ENCODE results near the gene SGK1.
A peak's percentile ranks its signal among the peaks of the same experiment; 100 is the strongest.

SGK1 gene

DNA sequence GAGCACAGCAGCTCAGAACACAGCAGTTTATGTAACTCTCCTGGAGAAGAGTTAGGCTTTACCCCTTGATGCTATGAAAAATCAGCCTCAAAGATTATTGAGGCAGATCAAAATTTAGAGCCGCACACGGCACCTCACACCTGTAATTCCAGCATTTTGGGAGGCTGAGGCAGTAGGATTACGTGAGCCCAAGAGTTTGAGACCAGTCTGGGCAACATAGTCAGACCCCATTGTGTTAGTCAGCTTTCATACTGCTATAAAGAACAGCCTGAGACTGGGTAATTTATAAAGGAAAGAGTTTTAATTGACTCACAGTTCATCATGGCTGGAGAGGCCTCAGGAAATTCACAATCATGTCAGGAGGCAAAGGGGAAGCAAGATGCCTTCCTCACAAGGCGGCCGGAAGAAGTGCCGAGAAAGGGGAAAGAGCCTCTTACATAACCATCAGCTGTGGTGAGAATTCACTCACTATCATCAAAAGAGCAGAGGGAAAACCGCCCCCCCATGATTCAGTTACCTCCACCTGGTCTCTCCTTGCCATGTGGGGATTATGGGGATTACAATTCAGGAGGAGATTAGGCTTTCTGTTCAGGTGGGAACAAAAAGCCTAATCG lies 87.7 kb downstream of the SGK1 start:
- Histone ChIP-seq H4K12ac (ENCODE audit: low read depth, low read length) (no peak overlapping the region), H3K4me2 (ENCODE audit: low read length) (no peak overlapping the region), H3K79me2 (ENCODE audit: control insufficient read depth, insufficient read depth, low read length, poor library complexity) (no peaks in the 10 kb centered on the region), H2BK120ac (ENCODE audit: insufficient read depth, low read length, poor library complexity) (no peak overlapping the region), H3K4ac (ENCODE audit: low read depth, low read length) (no peak overlapping the region), H2BK5ac (ENCODE audit: low read depth, low read length, poor library complexity) (no peak overlapping the region), H3K79me1 (ENCODE audit: low read length) (no peaks in the 10 kb centered on the region), H3K14ac (ENCODE audit: low read length) (no peak overlapping the region), H4K91ac (ENCODE audit: low read depth, low read length) (no peak overlapping the region), H3K36me3 (ENCODE audit: control insufficient read depth in 1 of 2, insufficient read depth in 2 of 2, low read length in 2 of 2) (no peaks in the 10 kb centered on the region), H4K8ac (ENCODE audit: low read depth, low read length) (no peak overlapping the region), H3K27me3 (ENCODE audit: insufficient read depth, low read length) (no peaks in the 10 kb centered on the region), H3K9me3 (ENCODE audit: insufficient read depth, low read depth, low read length) (no peaks in the 10 kb centered on the region), H2AK5ac (ENCODE audit: low read length) (no peak overlapping the region), H3K4me3 (ENCODE audit: low read depth, low read length) (no peak overlapping the region), H2AFZ (ENCODE audit: insufficient read depth, low read length, poor library complexity) (no peak overlapping the region), H2BK12ac (ENCODE audit: low read length) (no peak overlapping the region), H3K9ac (ENCODE audit: low read length) (no peak overlapping the region), H3K18ac (ENCODE audit: low read length) (no peak overlapping the region), H3K27ac (ENCODE audit: low read depth, low read length) (no peak overlapping the region), H3K4me1 (ENCODE audit: control insufficient read depth in 1 of 2, insufficient read depth in 2 of 2, low read length in 2 of 2) (no peaks in the 10 kb centered on the region), H3K23ac (ENCODE audit: low read length) (no peak overlapping the region)
- WGBS (ENCODE audit: extremely low coverage, insufficient coverage, insufficient read length), result no CpG with 5 or more reads among the region's 8 CpGs
- DNase-seq, result peak; percentile 9 to 35

DNA sequence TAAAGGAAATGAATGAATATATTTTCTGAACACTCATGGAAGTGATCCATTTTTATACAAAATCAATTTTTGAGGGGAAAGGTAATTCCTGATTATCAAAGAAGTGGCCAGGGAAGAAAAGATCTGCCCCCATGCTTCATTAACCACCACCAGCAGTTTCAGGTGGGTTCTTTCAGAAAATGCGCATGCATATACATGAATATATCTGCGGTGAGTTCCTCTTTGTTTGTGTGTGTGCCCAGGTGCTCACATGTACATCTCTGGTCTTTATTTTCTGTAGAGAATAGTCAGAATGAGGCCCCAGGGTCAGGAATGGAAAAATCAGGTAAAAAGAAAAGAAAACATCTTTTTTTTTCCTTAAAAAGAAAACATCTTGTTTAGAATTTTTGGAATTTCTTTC lies 88.4 kb downstream of the SGK1 start:
- H3K27me3 ChIP-seq (ENCODE audit: insufficient read depth, low read length), result no peaks in the 10 kb centered on the region
- H2BK120ac ChIP-seq (ENCODE audit: insufficient read depth, low read length, poor library complexity), result no peak overlapping the region
- no peak overlapping the region for H3K4ac ChIP-seq (ENCODE audit: low read depth, low read length)
- no peaks in the 10 kb centered on the region for H3K4me1 ChIP-seq (ENCODE audit: control insufficient read depth in 1 of 2, insufficient read depth in 2 of 2, low read length in 2 of 2)
- H3K9ac ChIP-seq (ENCODE audit: low read length), result no peak overlapping the region
- no peak overlapping the region for H4K91ac ChIP-seq (ENCODE audit: low read depth, low read length)
- H3K79me1 ChIP-seq (ENCODE audit: low read length), result no peaks in the 10 kb centered on the region
- no peak overlapping the region for H4K12ac ChIP-seq (ENCODE audit: low read depth, low read length)
- no peak overlapping the region for H4K8ac ChIP-seq (ENCODE audit: low read depth, low read length)
- H3K27ac ChIP-seq (ENCODE audit: low read depth, low read length), result no peak overlapping the region
- no peak overlapping the region for H2BK5ac ChIP-seq (ENCODE audit: low read depth, low read length, poor library complexity)
- WGBS (ENCODE audit: extremely low coverage, insufficient coverage, insufficient read length), result no CpG with 5 or more reads among the region's 2 CpGs
- no peak overlapping the region for H3K18ac ChIP-seq (ENCODE audit: low read length)
- no peak overlapping the region for H3K4me3 ChIP-seq (ENCODE audit: low read depth, low read length)
- no peaks in the 10 kb centered on the region for H3K36me3 ChIP-seq (ENCODE audit: control insufficient read depth in 1 of 2, insufficient read depth in 2 of 2, low read length in 2 of 2)
- H3K79me2 ChIP-seq (ENCODE audit: control insufficient read depth, insufficient read depth, low read length, poor library complexity), result no peaks in the 10 kb centered on the region
- no peak overlapping the region for H2AFZ ChIP-seq (ENCODE audit: insufficient read depth, low read length, poor library complexity)
- no peaks in the 10 kb centered on the region for H3K9me3 ChIP-seq (ENCODE audit: insufficient read depth, low read depth, low read length)
- H2AK5ac ChIP-seq (ENCODE audit: low read length), result no peak overlapping the region
- no peak for DNase-seq
- no peak overlapping the region for H3K23ac ChIP-seq (ENCODE audit: low read length)
- H2BK12ac ChIP-seq (ENCODE audit: low read length), result no peak overlapping the region
- H3K14ac ChIP-seq (ENCODE audit: low read length), result no peak overlapping the region
- H3K4me2 ChIP-seq (ENCODE audit: low read length), result no peak overlapping the region

DNA sequence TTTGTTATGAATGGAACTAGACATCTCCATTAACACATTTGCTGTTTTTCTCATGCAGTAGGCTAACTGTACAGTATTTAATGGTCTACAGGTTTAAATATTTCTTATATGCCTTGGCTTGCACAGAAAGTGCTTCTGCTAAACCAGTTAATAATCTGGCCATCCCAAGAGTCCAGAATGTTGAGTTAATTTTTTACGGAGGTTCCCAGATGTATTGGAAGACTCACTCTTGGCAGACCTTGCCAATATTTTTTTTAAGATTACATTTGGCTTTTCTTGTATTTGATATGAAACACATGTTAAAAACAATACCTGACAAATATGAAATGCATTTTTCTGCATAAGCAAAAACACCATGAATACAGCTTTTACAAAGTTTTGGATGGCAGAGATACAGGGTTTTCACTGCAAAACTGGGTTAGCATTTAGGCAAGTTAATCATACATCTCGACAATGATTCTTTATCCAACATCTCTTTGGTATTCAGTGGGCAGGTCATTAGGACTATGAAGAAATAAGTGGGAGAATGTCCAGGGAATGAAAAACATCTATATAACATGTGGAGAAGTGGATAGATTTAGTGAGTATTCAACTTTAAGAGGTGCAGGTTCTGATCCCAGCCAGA lies 94.0 kb downstream of the SGK1 start:
- Histone ChIP-seq H3K9me3 (ENCODE audit: insufficient read depth, low read depth, low read length) (no peaks in the 10 kb centered on the region), H3K79me2 (ENCODE audit: control insufficient read depth, insufficient read depth, low read length, poor library complexity) (no peaks in the 10 kb centered on the region), H3K14ac (ENCODE audit: low read length) (no peak overlapping the region), H3K4ac (ENCODE audit: low read depth, low read length) (no peak overlapping the region), H3K27me3 (ENCODE audit: insufficient read depth, low read length) (no peaks in the 10 kb centered on the region), H3K79me1 (ENCODE audit: low read length) (no peaks in the 10 kb centered on the region), H3K27ac (ENCODE audit: low read depth, low read length) (no peak overlapping the region), H2BK5ac (ENCODE audit: low read depth, low read length, poor library complexity) (no peak overlapping the region), H3K4me1 (ENCODE audit: control insufficient read depth in 1 of 2, insufficient read depth in 2 of 2, low read length in 2 of 2) (no peaks in the 10 kb centered on the region), H4K8ac (ENCODE audit: low read depth, low read length) (no peak overlapping the region), H2AFZ (ENCODE audit: insufficient read depth, low read length, poor library complexity) (no peak overlapping the region), H2BK12ac (ENCODE audit: low read length) (no peak overlapping the region), H3K4me3 (ENCODE audit: low read depth, low read length) (no peak overlapping the region), H2AK5ac (ENCODE audit: low read length) (no peak overlapping the region), H4K91ac (ENCODE audit: low read depth, low read length) (no peak overlapping the region), H3K23ac (ENCODE audit: low read length) (no peak overlapping the region), H2BK120ac (ENCODE audit: insufficient read depth, low read length, poor library complexity) (no peak overlapping the region), H3K9ac (ENCODE audit: low read length) (no peak overlapping the region), H3K18ac (ENCODE audit: low read length) (no peak overlapping the region), H3K4me2 (ENCODE audit: low read length) (no peak overlapping the region), H4K12ac (ENCODE audit: low read depth, low read length) (no peak overlapping the region), H3K36me3 (ENCODE audit: control insufficient read depth in 1 of 2, insufficient read depth in 2 of 2, low read length in 2 of 2) (no peaks in the 10 kb centered on the region)
- no peak for DNase-seq
- WGBS (ENCODE audit: extremely low coverage, insufficient coverage, insufficient read length), result no CpG with 5 or more reads among the region's 2 CpGs

DNA sequence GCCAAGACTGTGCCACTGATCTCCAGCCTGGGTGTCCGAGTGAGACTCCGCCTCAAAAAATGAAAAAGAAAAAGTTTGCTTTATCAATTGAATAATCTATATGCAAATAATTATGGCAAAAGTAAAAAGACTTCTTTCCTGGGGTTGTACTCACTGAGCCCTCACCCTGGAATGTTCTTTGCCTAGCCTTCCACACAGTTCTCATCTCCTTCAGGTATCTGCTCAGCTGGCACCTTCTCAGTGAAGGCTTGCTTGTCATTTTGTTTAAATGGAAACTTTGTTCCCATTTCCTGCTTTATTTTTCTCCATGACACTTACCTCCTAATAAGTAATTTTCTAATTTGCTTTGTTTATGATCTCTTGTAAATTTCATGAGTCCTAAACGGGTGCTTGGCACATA lies 96.7 kb downstream of the SGK1 start:
- H4K12ac ChIP-seq (ENCODE audit: low read depth, low read length), result no peak overlapping the region
- H3K18ac ChIP-seq (ENCODE audit: low read length), result no peak overlapping the region
- no peaks in the 10 kb centered on the region for H3K79me2 ChIP-seq (ENCODE audit: control insufficient read depth, insufficient read depth, low read length, poor library complexity)
- no peak overlapping the region for H2BK120ac ChIP-seq (ENCODE audit: insufficient read depth, low read length, poor library complexity)
- no peak overlapping the region for H2AFZ ChIP-seq (ENCODE audit: insufficient read depth, low read length, poor library complexity)
- H3K4me1 ChIP-seq (ENCODE audit: control insufficient read depth in 1 of 2, insufficient read depth in 2 of 2, low read length in 2 of 2), result peaks cover 0 to 4% of the 10 kb centered on the region in 2 experiments
- no peak overlapping the region for H3K23ac ChIP-seq (ENCODE audit: low read length)
- no peaks in the 10 kb centered on the region for H3K36me3 ChIP-seq (ENCODE audit: control insufficient read depth in 1 of 2, insufficient read depth in 2 of 2, low read length in 2 of 2)
- H2AK5ac ChIP-seq (ENCODE audit: low read length), result no peak overlapping the region
- no peak overlapping the region for H4K91ac ChIP-seq (ENCODE audit: low read depth, low read length)
- no peak overlapping the region for H3K4me2 ChIP-seq (ENCODE audit: low read length)
- no peak overlapping the region for H4K8ac ChIP-seq (ENCODE audit: low read depth, low read length)
- no peak overlapping the region for H3K27ac ChIP-seq (ENCODE audit: low read depth, low read length)
- H3K4ac ChIP-seq (ENCODE audit: low read depth, low read length), result no peak overlapping the region
- H2BK5ac ChIP-seq (ENCODE audit: low read depth, low read length, poor library complexity), result no peak overlapping the region
- no peaks in the 10 kb centered on the region for H3K27me3 ChIP-seq (ENCODE audit: insufficient read depth, low read length)
- no peak overlapping the region for H3K9ac ChIP-seq (ENCODE audit: low read length)
- H3K14ac ChIP-seq (ENCODE audit: low read length), result no peak overlapping the region
- DNase-seq, result no peak
- WGBS (ENCODE audit: extremely low coverage, insufficient coverage, insufficient read length), result no CpG with 5 or more reads among the region's 3 CpGs
- H2BK12ac ChIP-seq (ENCODE audit: low read length), result no peak overlapping the region
- peaks cover 3% of the 10 kb centered on the region for H3K9me3 ChIP-seq (ENCODE audit: insufficient read depth, low read depth, low read length)
- no peak overlapping the region for H3K4me3 ChIP-seq (ENCODE audit: low read depth, low read length)
- H3K79me1 ChIP-seq (ENCODE audit: low read length), result no peaks in the 10 kb centered on the region
